ENCODE measurements around the gene DTL. TPM values are rescaled to one million over a fixed set of nuclear protein-coding genes. Genes with fewer than 3 reads are reported as not detected.
"Not testable (repeated sequence)": the region's sequence is repeated elsewhere in the genome, so short reads cannot be mapped to it uniquely, and the experiment has no call there.

The DTL gene
- total and polyA plus RNA-seq, 2 of the 13 experiments (the other 11 are each of a cell fraction or from before 2014, with no cell fraction given) = 10.4 to 32.8 TPM

DNA sequence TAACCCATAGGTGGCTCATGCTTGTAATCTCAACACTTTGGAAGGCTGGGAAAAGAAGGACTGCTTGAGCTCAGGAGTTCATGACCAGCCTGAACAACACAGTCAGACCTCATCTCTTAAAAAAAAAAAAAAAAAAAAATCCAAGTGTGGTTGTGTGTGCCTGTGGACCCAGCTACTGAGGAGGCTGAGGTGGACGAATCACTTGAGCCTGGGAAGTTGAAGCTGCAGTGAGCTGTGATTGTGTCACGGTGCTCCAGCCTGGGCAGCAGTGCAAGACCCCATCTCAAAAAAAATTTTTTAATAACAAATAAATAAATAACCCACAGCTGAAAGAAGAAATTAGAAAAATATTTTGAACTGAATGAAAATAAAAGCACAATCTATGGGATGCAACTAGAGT is 14.0 kb upstream of the DTL start:
- H3K36me3 ChIP-seq (replicated peaks in 1 of 2; ENCODE audit: control insufficient read depth in 1 of 2, insufficient read depth in 2 of 2, low read length in 2 of 2) = peaks cover 1 to 16% of the 10 kb centered on the region in 2 experiments; a peak in 2 of 5 replicates
- no peaks in the 10 kb centered on the region for H4K20me1 ChIP-seq (ENCODE audit: insufficient read depth, low read length)
- in situ Hi-C loops (cut with HindIII; ENCODE audit: extremely low pct_ligation_motif_present, low pct_unique_long_range_greater_than_20kb) (no loop called here), intact Hi-C loops (cut with micrococcal nuclease; ENCODE audit: unreplicated experiment) (no loop called here)
- H2AFZ ChIP-seq (ENCODE audit: low read length) = no peak overlapping the region
- ATAC-seq = no peak
- WGBS (ENCODE audit: low lambda C conversion rate) = 97% methylated on average over 2 of the region's 2 CpGs
- CTCF ChIA-PET (ENCODE audit: low intra/inter-chr PET ratio, low total read pairs) = no interaction called here
- no peaks in the 10 kb centered on the region for H3K9me3 ChIP-seq (ENCODE audit: low read length)
- no peak for DNase-seq (ENCODE audit: low spot score)
- no peaks in the 10 kb centered on the region for H3K27me3 ChIP-seq (ENCODE audit: control insufficient read depth in 1 of 2, insufficient read depth in 2 of 2, low read length in 2 of 2)
- no TSS peak for BruUV-seq (replicated peaks)
- peaks cover 51% of the 10 kb centered on the region for H3K79me2 ChIP-seq (ENCODE audit: insufficient read depth, low read length)
- H3K4me1 ChIP-seq (ENCODE audit: insufficient read depth, low read length) = peaks cover 5% of the 10 kb centered on the region; the same call in 1 of the 2 replicates
- H3K27ac ChIP-seq (ENCODE audit: extremely low read length, insufficient read depth, low read length) = no peak overlapping the region
- POLR2A ChIA-PET = no interaction called here
- H3K4me3 ChIP-seq (replicated peaks in 1 of 3; ENCODE audit: insufficient read depth in 1 of 3, low read depth in 2 of 3, low read length in 3 of 3) = no peak overlapping the region
- H3K4me2 ChIP-seq (ENCODE audit: low read depth, low read length) = no peak overlapping the region
- H3K9ac ChIP-seq (ENCODE audit: insufficient read depth, low read depth, low read length) = no peak overlapping the region
- TF ChIP-seq, protein P1, sequence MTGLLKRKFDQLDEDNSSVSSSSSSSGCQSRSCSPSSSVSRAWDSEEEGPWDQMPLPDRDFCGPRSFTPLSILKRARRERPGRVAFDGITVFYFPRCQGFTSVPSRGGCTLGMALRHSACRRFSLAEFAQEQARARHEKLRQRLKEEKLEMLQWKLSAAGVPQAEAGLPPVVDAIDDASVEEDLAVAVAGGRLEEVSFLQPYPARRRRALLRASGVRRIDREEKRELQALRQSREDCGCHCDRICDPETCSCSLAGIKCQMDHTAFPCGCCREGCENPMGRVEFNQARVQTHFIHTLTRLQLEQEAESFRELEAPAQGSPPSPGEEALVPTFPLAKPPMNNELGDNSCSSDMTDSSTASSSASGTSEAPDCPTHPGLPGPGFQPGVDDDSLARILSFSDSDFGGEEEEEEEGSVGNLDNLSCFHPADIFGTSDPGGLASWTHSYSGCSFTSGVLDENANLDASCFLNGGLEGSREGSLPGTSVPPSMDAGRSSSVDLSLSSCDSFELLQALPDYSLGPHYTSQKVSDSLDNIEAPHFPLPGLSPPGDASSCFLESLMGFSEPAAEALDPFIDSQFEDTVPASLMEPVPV (CRISPR knock-in tag; IDR thresholded peaks at IDR 0.05) = no peak
- TF ChIP-seq ZNF121 (CRISPR knock-in tag; IDR thresholded peaks at IDR 0.05) = peak; percentile 58; the same call in 1 of the 2 replicates
- no peak for FAIRE-seq

DNA sequence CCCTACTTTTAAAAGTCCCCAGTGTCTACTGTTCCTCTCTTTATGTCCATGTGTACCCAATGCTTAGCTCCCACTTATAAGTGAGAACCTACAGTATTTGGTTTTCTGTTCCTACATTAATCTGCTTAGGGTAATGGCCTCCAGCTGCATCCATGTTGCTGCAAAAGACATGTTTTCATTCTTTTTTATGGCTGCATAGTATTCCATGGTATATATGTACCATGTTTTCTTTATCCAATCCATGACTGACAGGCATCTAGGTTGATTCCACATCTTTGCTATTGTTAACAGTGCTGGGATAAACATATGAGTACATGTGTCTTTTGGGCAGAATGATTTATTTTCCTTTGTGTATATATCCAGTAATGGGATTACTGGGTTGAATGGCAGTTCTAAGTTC is 12.6 kb upstream of the DTL start:
- H3K9ac ChIP-seq (ENCODE audit: insufficient read depth, low read depth, low read length); BruUV-seq (replicated peaks); intact Hi-C loops (cut with micrococcal nuclease; ENCODE audit: unreplicated experiment); H2AFZ ChIP-seq (ENCODE audit: low read length); H3K4me2 ChIP-seq (ENCODE audit: low read depth, low read length); FAIRE-seq; POLR2A ChIA-PET; H3K4me3 ChIP-seq (replicated peaks in 1 of 3; ENCODE audit: insufficient read depth in 1 of 3, low read depth in 2 of 3, low read length in 3 of 3); H3K27me3 ChIP-seq (ENCODE audit: control insufficient read depth in 1 of 2, insufficient read depth in 2 of 2, low read length in 2 of 2); ATAC-seq; CTCF ChIA-PET (ENCODE audit: low intra/inter-chr PET ratio, low total read pairs); H3K36me3 ChIP-seq (replicated peaks in 1 of 2; ENCODE audit: control insufficient read depth in 1 of 2, insufficient read depth in 2 of 2, low read length in 2 of 2); in situ Hi-C loops (cut with HindIII; ENCODE audit: extremely low pct_ligation_motif_present, low pct_unique_long_range_greater_than_20kb); H4K20me1 ChIP-seq (ENCODE audit: insufficient read depth, low read length); H3K27ac ChIP-seq (ENCODE audit: extremely low read length, insufficient read depth, low read length); H3K9me3 ChIP-seq (ENCODE audit: low read length); DNase-seq (ENCODE audit: low spot score): not testable (repeated sequence)
- Histone ChIP-seq H3K4me1 (ENCODE audit: insufficient read depth, low read length) (peaks cover 18% of the 10 kb centered on the region), H3K79me2 (ENCODE audit: insufficient read depth, low read length) (peaks cover 63% of the 10 kb centered on the region)

Measured in HepG2 (cell line).